ENCODE data around the gene CYP2C8. TPM values are rescaled to one million over a fixed set of nuclear protein-coding genes. Genes with fewer than 3 reads are reported as not detected.
"Not testable (repeated sequence)": the region's sequence is repeated elsewhere in the genome, so short reads cannot be mapped to it uniquely, and the experiment has no call there.

CYP2C8 gene
- not detected in 2 replicates for total RNA-seq (2012; rRNA removed)

DNA sequence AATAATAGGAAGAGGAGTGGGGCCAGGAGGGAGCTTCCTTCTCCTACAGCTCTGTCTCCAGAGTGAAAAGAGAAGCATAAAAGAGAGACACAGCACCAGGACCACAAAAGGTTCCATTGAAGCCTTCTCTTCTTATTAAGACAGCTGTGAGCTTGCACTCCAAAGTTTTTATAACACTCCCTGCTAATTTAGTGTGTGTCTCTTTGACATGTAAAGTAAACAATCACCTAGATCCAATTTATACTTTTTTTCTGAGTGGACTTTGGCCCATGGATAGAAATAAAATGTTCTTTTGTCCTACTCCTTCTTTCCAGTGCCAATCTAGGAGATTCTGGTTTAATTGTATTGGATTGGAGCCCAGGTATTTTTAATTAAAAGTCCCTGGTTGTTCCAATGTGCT lies at the start of gene CYP2C8:
TSS of gene CYP2C8 (minus strand) at position 212 of the 400 bp plus-strand sequence. CDS start at position 117, 95 bp downstream.
- Histone ChIP-seq H3K9ac (ENCODE audit: low read depth, low read length) (no peak within 1 kb of the TSS), H3K36me3 (ENCODE audit: insufficient read depth, low read length) (no peaks in the 10 kb centered on the region), H3K9me3 (replicated peaks; ENCODE audit: low read length) (no peaks in the 10 kb centered on the region), H3K4me2 (ENCODE audit: low read length) (no peak within 1 kb of the TSS), H3K4me1 (ENCODE audit: control insufficient read depth, insufficient read depth, low read length) (no peaks in the 10 kb centered on the region), H3K4me3 (ENCODE audit: low read length) (no peak within 1 kb of the TSS), H3K27me3 (ENCODE audit: control insufficient read depth, insufficient read depth, low read length) (no peaks in the 10 kb centered on the region)

DNA sequence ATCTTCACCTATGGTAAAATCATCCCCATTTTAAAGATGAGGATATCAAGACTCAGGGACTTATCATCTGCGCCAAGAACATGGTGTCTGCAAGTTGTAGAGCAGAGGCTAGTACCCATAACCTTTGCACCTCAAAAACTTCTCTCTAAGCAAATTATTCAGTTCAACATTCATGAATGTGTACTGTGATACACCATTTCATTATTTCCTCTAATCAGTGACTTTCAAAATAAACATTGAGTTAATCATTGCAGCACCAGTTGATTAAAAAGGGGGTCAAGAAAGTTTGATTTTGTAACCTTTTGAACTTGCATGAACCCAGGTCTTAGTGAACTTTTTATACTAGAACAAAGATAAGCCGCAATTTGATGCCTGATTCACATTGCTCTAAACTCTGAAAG lies 47.6 kb upstream of the CYP2C8 start:
- Histone ChIP-seq H3K9ac (ENCODE audit: low read depth, low read length) (no peak overlapping the region), H3K36me3 (ENCODE audit: insufficient read depth, low read length) (no peaks in the 10 kb centered on the region), H3K4me1 (ENCODE audit: control insufficient read depth, insufficient read depth, low read length) (no peaks in the 10 kb centered on the region), H3K4me3 (ENCODE audit: low read length) (no peak overlapping the region), H3K9me3 (replicated peaks; ENCODE audit: low read length) (no peaks in the 10 kb centered on the region), H3K27me3 (ENCODE audit: control insufficient read depth, insufficient read depth, low read length) (no peaks in the 10 kb centered on the region), H3K4me2 (ENCODE audit: low read length) (no peak overlapping the region)

DNA sequence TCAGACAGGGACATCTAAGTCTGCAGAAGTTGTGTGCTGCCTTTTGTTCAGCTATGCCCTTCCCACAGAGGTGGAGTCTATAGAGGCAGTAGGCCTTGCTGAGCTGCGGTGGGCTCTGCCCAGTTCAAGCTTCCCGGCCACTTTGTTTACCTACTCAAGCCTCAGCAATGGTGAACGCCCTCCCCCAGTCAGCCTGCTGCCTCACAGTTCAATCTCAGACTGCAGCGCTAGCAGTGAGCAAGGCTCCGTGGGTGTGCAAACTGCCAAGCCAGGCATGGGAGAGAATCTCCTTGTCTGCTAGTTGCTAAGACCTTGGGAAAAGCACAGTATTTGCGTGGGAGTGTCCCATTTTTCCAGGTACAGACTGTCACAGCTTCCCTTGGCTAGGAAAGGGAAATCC lies 41.5 kb upstream of the CYP2C8 start:
- H3K9me3 ChIP-seq (replicated peaks; ENCODE audit: low read length); H3K9ac ChIP-seq (ENCODE audit: low read depth, low read length); H3K27me3 ChIP-seq (ENCODE audit: control insufficient read depth, insufficient read depth, low read length); H3K4me3 ChIP-seq (ENCODE audit: low read length); H3K36me3 ChIP-seq (ENCODE audit: insufficient read depth, low read length); H3K4me2 ChIP-seq (ENCODE audit: low read length); H3K4me1 ChIP-seq (ENCODE audit: control insufficient read depth, insufficient read depth, low read length): not testable (repeated sequence)

DNA sequence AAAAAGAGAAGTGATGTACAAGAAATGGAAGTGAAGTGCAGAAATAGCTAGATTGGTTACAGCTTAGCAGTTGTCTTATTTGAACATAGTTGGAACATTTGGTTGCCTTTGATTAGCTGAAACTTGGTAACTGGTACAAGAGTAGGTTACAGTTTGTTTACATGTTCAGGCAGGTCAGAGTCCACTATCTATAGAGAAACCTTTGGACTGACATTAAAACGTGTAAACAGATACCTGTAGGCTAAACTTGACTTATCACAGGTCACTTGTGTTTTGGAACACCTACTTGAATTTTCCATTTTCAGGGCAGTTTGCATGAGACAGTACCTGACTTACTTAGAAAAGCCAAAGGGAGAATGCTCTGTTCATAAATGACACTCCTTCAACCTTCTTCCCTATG lies 28.5 kb upstream of the CYP2C8 start:
- Histone ChIP-seq H3K4me1 (ENCODE audit: control insufficient read depth, insufficient read depth, low read length) (no peaks in the 10 kb centered on the region), H3K4me2 (ENCODE audit: low read length) (no peak overlapping the region), H3K4me3 (ENCODE audit: low read length) (no peak overlapping the region), H3K36me3 (ENCODE audit: insufficient read depth, low read length) (no peaks in the 10 kb centered on the region), H3K27me3 (ENCODE audit: control insufficient read depth, insufficient read depth, low read length) (no peaks in the 10 kb centered on the region), H3K9me3 (replicated peaks; ENCODE audit: low read length) (no peaks in the 10 kb centered on the region), H3K9ac (ENCODE audit: low read depth, low read length) (no peak overlapping the region)

DNA sequence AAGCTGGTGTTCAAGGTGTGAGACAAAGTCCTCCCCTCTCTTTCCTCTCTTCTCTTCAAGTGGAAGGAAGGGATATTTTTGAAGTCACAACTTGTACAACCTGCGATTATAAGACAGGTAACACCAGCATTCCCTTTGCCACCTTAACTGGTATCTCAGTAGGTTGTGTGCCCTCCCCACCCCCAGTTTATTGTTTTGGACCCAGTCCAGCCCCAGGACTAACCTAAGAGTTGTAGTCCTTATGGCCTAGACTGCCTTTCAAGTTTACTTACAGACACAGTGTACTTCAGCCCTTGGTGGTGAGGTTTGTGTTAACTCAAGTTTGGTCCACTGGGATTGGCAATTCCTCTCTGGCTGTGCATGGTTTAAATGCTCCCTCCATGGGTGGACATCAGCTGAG lies 26.8 kb upstream of the CYP2C8 start:
- no peaks in the 10 kb centered on the region for H3K36me3 ChIP-seq (ENCODE audit: insufficient read depth, low read length)
- no peak overlapping the region for H3K9ac ChIP-seq (ENCODE audit: low read depth, low read length)
- H3K27me3 ChIP-seq (ENCODE audit: control insufficient read depth, insufficient read depth, low read length): no peaks in the 10 kb centered on the region
- H3K4me3 ChIP-seq (ENCODE audit: low read length): no peak overlapping the region
- no peaks in the 10 kb centered on the region for H3K9me3 ChIP-seq (replicated peaks; ENCODE audit: low read length)
- no peaks in the 10 kb centered on the region for H3K4me1 ChIP-seq (ENCODE audit: control insufficient read depth, insufficient read depth, low read length)
- no peak overlapping the region for H3K4me2 ChIP-seq (ENCODE audit: low read length)

DNA sequence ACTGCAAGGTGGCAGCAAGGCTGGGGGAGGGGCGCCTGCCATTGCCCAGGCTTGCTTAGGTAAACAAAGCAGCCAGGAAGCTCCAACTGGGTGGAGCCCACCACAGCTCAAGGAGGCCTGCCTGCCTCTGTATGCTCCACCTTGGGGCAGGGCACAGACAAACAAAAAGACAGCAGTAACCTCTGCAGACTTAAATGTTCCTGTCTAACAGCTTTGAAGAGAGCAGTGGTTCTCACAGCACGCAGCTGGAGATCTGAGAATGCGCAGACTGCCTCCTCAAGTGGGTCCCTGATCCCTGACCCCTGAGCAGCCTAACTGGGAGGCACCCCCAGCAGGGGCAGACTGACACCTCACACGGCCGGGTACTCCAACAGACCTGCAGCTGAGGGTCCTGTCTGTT lies 10.3 kb upstream of the CYP2C8 start:
- not testable (repeated sequence) for H3K4me2 ChIP-seq (ENCODE audit: low read length); H3K36me3 ChIP-seq (ENCODE audit: insufficient read depth, low read length); H3K27me3 ChIP-seq (ENCODE audit: control insufficient read depth, insufficient read depth, low read length); H3K9me3 ChIP-seq (replicated peaks; ENCODE audit: low read length); H3K9ac ChIP-seq (ENCODE audit: low read depth, low read length); H3K4me3 ChIP-seq (ENCODE audit: low read length); H3K4me1 ChIP-seq (ENCODE audit: control insufficient read depth, insufficient read depth, low read length)

DNA sequence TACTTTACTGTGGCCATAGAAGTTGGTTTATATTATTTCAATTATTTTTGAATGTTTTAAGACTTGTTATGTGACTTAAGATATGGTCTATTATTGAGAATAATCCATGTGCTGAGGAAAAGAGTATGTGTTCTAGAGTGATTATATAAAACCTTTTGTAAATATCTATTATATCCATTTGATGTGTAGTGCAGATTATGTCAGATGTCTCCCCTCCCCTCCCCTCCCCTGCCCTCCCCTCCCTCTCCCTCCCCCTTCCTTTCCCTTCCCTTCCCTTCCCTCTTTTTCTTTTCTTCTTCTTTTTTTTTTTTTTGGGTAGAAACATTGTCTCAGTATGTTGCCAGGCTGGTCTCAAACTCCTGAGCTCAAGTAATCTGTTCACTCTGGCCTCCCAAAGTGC lies 8.3 kb upstream of the CYP2C8 start:
- no peak overlapping the region for H3K9ac ChIP-seq (ENCODE audit: low read depth, low read length)

DNA sequence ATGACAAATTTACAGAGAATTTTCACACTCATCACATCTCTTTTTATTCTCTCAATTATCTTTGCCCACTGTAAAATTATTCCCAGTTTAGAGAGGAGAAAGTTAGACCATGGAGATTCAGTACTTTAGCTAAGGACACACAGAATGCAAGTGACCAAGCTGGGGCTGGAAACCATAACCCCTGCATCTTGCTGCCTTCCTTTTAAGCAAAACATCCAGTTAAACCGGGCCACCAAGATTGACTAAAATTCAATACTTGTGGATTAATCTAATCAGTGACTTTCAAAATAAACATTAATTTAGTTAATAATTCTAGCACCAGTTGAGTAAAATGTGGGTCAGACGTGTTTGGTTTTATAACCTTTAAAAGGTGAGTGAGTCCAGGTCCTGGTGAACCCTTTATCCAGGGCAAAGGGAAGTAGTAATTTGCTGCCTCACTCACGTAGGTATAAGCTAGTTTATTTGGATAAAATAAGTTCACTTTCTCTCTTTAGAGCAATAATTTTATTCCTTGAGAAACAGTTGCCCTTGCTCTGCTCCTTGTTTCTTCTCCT lies 1.9 kb upstream of the CYP2C8 start:
- no peak overlapping the region for H3K4me2 ChIP-seq (ENCODE audit: low read length)
- no peaks in the 10 kb centered on the region for H3K4me1 ChIP-seq (ENCODE audit: control insufficient read depth, insufficient read depth, low read length)
- H3K9ac ChIP-seq (ENCODE audit: low read depth, low read length): no peak overlapping the region
- no peak overlapping the region for H3K4me3 ChIP-seq (ENCODE audit: low read length)
- H3K9me3 ChIP-seq (replicated peaks; ENCODE audit: low read length): no peaks in the 10 kb centered on the region
- no peaks in the 10 kb centered on the region for H3K27me3 ChIP-seq (ENCODE audit: control insufficient read depth, insufficient read depth, low read length)
- no peaks in the 10 kb centered on the region for H3K36me3 ChIP-seq (ENCODE audit: insufficient read depth, low read length)

More for the DNA sequence above, 8.3 kb upstream of the CYP2C8 start:
- Histone ChIP-seq H3K4me3 (ENCODE audit: low read length) (no peak overlapping the region), H3K4me2 (ENCODE audit: low read length) (no peak overlapping the region), H3K4me1 (ENCODE audit: control insufficient read depth, insufficient read depth, low read length) (no peaks in the 10 kb centered on the region), H3K36me3 (ENCODE audit: insufficient read depth, low read length) (no peaks in the 10 kb centered on the region), H3K9me3 (replicated peaks; ENCODE audit: low read length) (no peaks in the 10 kb centered on the region), H3K27me3 (ENCODE audit: control insufficient read depth, insufficient read depth, low read length) (no peaks in the 10 kb centered on the region)

DNA sequence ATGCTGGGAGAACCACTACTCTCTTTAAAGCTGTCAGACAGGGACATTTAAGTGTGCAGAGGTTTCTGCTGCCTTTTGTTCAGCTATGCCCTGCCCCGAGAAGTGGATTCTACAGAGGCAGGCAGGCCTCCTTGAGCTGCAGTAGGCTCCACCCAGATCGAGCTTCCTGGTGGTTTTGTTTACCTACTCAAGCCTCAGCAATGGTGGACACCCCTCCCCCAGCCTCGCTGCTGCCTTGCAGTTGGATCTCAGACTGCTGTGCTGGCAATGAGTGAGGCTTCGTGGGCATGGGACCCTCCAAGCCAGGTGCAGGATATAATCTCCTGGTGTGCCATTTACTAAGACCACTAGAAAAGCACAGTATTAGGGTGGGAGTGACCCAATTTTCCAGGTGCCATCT lies 5.2 kb downstream of the CYP2C8 start:
- not testable (repeated sequence) for H3K9ac ChIP-seq (ENCODE audit: low read depth, low read length); H3K36me3 ChIP-seq (ENCODE audit: insufficient read depth, low read length); H3K27me3 ChIP-seq (ENCODE audit: control insufficient read depth, insufficient read depth, low read length); H3K9me3 ChIP-seq (replicated peaks; ENCODE audit: low read length); H3K4me3 ChIP-seq (ENCODE audit: low read length); H3K4me2 ChIP-seq (ENCODE audit: low read length); H3K4me1 ChIP-seq (ENCODE audit: control insufficient read depth, insufficient read depth, low read length)

DNA sequence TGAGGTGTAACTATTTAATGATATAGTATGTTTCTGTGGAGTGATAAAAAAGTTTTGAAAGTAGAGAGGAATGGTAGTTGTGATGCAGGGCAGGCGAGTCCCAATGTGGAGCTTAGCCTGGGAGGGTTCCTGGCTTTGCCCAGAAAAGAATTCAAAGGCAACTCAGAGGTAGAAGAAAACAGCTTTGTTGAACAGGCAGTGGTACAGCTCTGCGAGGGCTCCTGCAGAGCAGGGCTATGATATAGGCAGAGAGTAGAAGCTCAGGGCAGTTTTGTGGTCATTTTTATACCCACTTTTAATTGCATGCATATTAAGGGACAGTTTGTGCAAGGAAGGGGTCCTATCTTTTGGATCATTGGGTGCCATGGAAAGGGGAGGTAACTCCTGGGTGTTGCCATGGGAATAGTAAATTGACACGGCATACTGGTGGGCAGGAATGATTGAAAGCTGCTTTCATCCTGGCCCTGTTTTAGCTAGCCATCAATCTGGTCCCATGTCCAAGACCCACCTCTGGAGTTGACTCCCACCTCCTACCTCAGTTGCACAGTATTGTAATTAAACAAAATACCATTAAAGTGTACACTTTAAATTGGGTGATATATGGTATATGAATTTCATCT lies 12.4 kb downstream of the CYP2C8 start:
- Histone ChIP-seq H3K9ac (ENCODE audit: low read depth, low read length) (no peak overlapping the region), H3K4me3 (ENCODE audit: low read length) (no peak overlapping the region), H3K36me3 (ENCODE audit: insufficient read depth, low read length) (no peaks in the 10 kb centered on the region), H3K27me3 (ENCODE audit: control insufficient read depth, insufficient read depth, low read length) (no peaks in the 10 kb centered on the region), H3K4me1 (ENCODE audit: control insufficient read depth, insufficient read depth, low read length) (no peaks in the 10 kb centered on the region), H3K4me2 (ENCODE audit: low read length) (no peak overlapping the region), H3K9me3 (replicated peaks; ENCODE audit: low read length) (no peaks in the 10 kb centered on the region)

DNA sequence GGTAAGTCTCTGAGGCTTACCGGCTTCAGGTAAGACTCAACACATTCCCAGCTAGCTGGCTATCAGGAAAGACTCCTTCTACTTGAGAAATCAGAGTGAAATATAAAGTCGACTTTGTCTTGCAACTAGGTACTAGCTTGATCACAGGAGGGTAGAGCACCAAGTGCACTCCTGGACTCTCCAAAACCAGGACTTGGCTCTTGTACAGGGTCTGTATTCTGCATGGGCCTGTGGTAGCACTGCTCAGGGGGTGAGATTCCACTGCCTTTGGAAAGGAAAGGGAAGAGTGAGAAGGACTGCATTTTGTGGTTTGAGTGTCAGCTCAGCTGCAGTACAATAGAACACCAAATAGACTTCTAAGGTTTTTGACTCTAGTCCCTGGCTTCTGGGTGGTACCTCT lies 19.4 kb downstream of the CYP2C8 start:
- Histone ChIP-seq H3K9me3 (replicated peaks; ENCODE audit: low read length) (no peaks in the 10 kb centered on the region), H3K4me1 (ENCODE audit: control insufficient read depth, insufficient read depth, low read length) (no peaks in the 10 kb centered on the region), H3K4me3 (ENCODE audit: low read length) (no peak overlapping the region)

DNA sequence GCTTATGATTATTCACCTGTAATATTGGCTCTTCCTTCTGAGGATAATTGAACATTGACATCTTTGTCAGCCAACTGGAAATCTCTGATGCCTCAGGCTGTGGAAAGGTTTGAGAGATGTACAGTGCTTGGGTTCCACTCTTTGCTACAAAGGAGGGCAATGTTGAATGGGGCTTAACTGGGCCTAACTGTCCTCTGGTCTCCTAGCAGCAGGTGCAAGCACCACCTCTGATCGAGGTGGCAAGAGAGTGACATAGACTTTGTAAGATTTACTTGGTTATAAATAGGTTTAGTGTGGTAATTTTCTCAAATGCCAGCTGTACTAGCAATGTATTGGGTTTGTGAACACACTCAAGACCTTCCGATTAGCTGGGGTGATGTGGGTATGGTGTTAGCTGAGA lies 21.1 kb downstream of the CYP2C8 start:
- Histone ChIP-seq H3K4me2 (ENCODE audit: low read length) (no peak overlapping the region), H3K36me3 (ENCODE audit: insufficient read depth, low read length) (no peaks in the 10 kb centered on the region), H3K4me1 (ENCODE audit: control insufficient read depth, insufficient read depth, low read length) (no peaks in the 10 kb centered on the region), H3K9me3 (replicated peaks; ENCODE audit: low read length) (no peaks in the 10 kb centered on the region), H3K27me3 (ENCODE audit: control insufficient read depth, insufficient read depth, low read length) (no peaks in the 10 kb centered on the region), H3K4me3 (ENCODE audit: low read length) (no peak overlapping the region), H3K9ac (ENCODE audit: low read depth, low read length) (no peak overlapping the region)

More for the DNA sequence above, 19.4 kb downstream of the CYP2C8 start:
- Histone ChIP-seq H3K4me2 (ENCODE audit: low read length) (no peak overlapping the region), H3K9ac (ENCODE audit: low read depth, low read length) (no peak overlapping the region), H3K36me3 (ENCODE audit: insufficient read depth, low read length) (no peaks in the 10 kb centered on the region), H3K27me3 (ENCODE audit: control insufficient read depth, insufficient read depth, low read length) (no peaks in the 10 kb centered on the region)
